PC-9 (cell line): ENCODE measurements around the gene ITGAV. TPM values are rescaled to one million over a fixed set of nuclear protein-coding genes. Genes with fewer than 3 reads are reported as not detected.
A peak's percentile ranks its signal among the peaks of the same experiment; 100 is the strongest.

ENCODE experiments used
- BruUV-seq: library from RNA; stranded (reverse); fragments of 400-500 nt; replicated peaks from 2 replicates; lab custom pipeline; 2021; lab: Mats Ljungman, UMichigan
- CTCF ChIA-PET: fragments of 300-600 bp; sonication (Branson Sonifier 250); formaldehyde crosslinking; loops from one replicate; lab custom pipeline; 2022; ENCODE audit warnings: antibody characterized with exemption; lab: Charles Lee
- POLR2A ChIA-PET: fragments of 300-600 bp; sonication (Branson Sonifier 250); formaldehyde crosslinking; loops from one replicate; lab custom pipeline; 2022; ENCODE audit warnings: antibody characterized with exemption; ENCODE audit not compliant: unreplicated experiment; lab: Charles Lee
- DNase-seq, 2 experiments: peaks; one replicate each; pipeline versions ENCODE4 v3.0.0 to v3.0.0-alpha.2; 2015 to 2022; ENCODE audit warnings: mixed read lengths in 1 of 2
- H2AFZ ChIP-seq: fragments of 200-600 bp; sonication (generic); 2 replicates; pipeline ENCODE4 v1.8.1; 2017; ENCODE audit warnings: antibody characterized with exemption
- H3F3A ChIP-seq: fragments of 200-600 bp; sonication (generic); 2 replicates; pipeline ENCODE4 v1.8.1; 2017; ENCODE audit warnings: antibody characterized with exemption, mild to moderate bottlenecking, low read depth; ENCODE audit not compliant: insufficient read depth
- H3K27ac ChIP-seq: fragments of 200-600 bp; sonication (generic); 2 replicates; pipeline ENCODE4 v1.6.1; 2016; ENCODE audit warnings: mixed run types
- H3K27me3 ChIP-seq: fragments of 200-600 bp; sonication (generic); 2 replicates; pipeline ENCODE4 v1.6.1; 2016; ENCODE audit warnings: low read depth, mixed run types; ENCODE audit not compliant: insufficient read depth
- H3K36me3 ChIP-seq: fragments of 200-600 bp; sonication (generic); 2 replicates; pipeline ENCODE4 v1.6.1; 2016; ENCODE audit warnings: low read depth, mixed run types
- H3K4me1 ChIP-seq: fragments of 200-600 bp; sonication (generic); replicated peaks from 2 replicates; pipeline ENCODE4 v1.6.1; 2016; ENCODE audit warnings: mixed run types; ENCODE audit not compliant: insufficient read depth
- H3K4me2 ChIP-seq: fragments of 200-600 bp; sonication (generic); 2 replicates; pipeline ENCODE4 v1.6.1; 2017; ENCODE audit warnings: mixed run types
- H3K4me3 ChIP-seq: fragments of 200-600 bp; sonication (generic); 2 replicates; pipeline ENCODE4 v1.6.1; 2016; ENCODE audit warnings: mixed run types
- H3K79me2 ChIP-seq: fragments of 200-600 bp; sonication (generic); 2 replicates; pipeline ENCODE4 v1.6.1; 2017; ENCODE audit warnings: low read depth, mixed run types
- H3K9me2 ChIP-seq: fragments of 200-600 bp; sonication (generic); 2 replicates; pipeline ENCODE4 v1.8.1; 2017; ENCODE audit warnings: mild to moderate bottlenecking; ENCODE audit not compliant: insufficient read depth
- H3K9me3 ChIP-seq: fragments of 200-600 bp; sonication (generic); 2 replicates; pipeline ENCODE4 v1.8.1; 2016; ENCODE audit warnings: low read depth; ENCODE audit not compliant: insufficient read depth
- H4K20me1 ChIP-seq: fragments of 200-600 bp; sonication (generic); 2 replicates; pipeline ENCODE4 v1.8.1; 2017; ENCODE audit not compliant: insufficient read depth
- CTCF ChIP-seq: fragments of 200-600 bp; sonication (generic); conservative IDR thresholded peaks from 2 replicates; pipeline ENCODE4 v1.6.1; 2017; ENCODE audit warnings: mixed run types, antibody characterized with exemption, mild to moderate bottlenecking, moderate library complexity
- EZH2 ChIP-seq: fragments of 200-600 bp; sonication (generic); IDR thresholded peaks from 2 replicates; pipeline ENCODE4 v1.8.0; 2017; ENCODE audit warnings: antibody characterized with exemption, low read depth
- intact Hi-C: fragments of 100-400 bp; cut with micrococcal nuclease; formaldehyde crosslinking; loops from one replicate; pipeline ENCODE4 v1.10.0; 2022; ENCODE audit not compliant: unreplicated experiment
- total RNA-seq: library from RNA; stranded (reverse); gene quantifications from 2 replicates; pipeline ENCODE4 v1.2.3, GENCODE V29; 2021

The ITGAV gene
- total RNA-seq, 1 experiment from 2014 or later, result 28.0 TPM

- TF ChIP-seq CTCF (no peak), EZH2 (no peak)
- POLR2A ChIA-PET, result interaction anchor here (0.6 to 1.0 kb wide), 3 partner anchors 20 to 42 kb away, joined by 4 to 7 read pairs (median 4); partner anchors contain the start of gene ITGAV
- Histone ChIP-seq H3F3A (peaks cover 15% of the 10 kb centered on the region; the same call in 1 of the 2 replicates), H3K9me3 (0 out of 2 replicates have a peak, but pooled peaks cover 3% of the 10 kb centered on the region), H3K27me3 (no peaks in the 10 kb centered on the region), H3K36me3 (no peaks in the 10 kb centered on the region), H3K27ac (peak overlapping the region; percentile 75), H2AFZ (no peak overlapping the region), H3K9me2 (no peaks in the 10 kb centered on the region), H3K79me2 (no peaks in the 10 kb centered on the region), H3K4me1 (peaks cover 18% of the 10 kb centered on the region), H4K20me1 (no peaks in the 10 kb centered on the region), H3K4me2 (peak overlapping the region; percentile 53), H3K4me3 (no peak overlapping the region)
- DNase-seq, result peak in 1 of 2 experiments; percentile 70
- intact Hi-C loops, result loop anchor here (10.0 kb wide), 1 partner anchor 975 kb away; no protein-coding TSS in a partner anchor
- no TSS peak for BruUV-seq
- CTCF ChIA-PET, result no interaction called here
These were observed 20.0 kb upstream of the ITGAV start for GRCh38 chr2:186569897-186570296.

- Histone ChIP-seq H3K9me3 (0 out of 2 replicates have a peak, but pooled peaks cover 3% of the 10 kb centered on the region), H3F3A (peaks cover 15% of the 10 kb centered on the region; the same call in 1 of the 2 replicates), H3K27me3 (no peaks in the 10 kb centered on the region), H4K20me1 (no peaks in the 10 kb centered on the region), H3K36me3 (no peaks in the 10 kb centered on the region), H3K27ac (peak overlapping the region; percentile 75), H2AFZ (no peak overlapping the region), H3K9me2 (no peaks in the 10 kb centered on the region), H3K4me3 (no peak overlapping the region), H3K4me2 (peak overlapping the region; percentile 53), H3K79me2 (no peaks in the 10 kb centered on the region), H3K4me1 (peaks cover 23% of the 10 kb centered on the region)
- TF ChIP-seq CTCF (no peak), EZH2 (no peak)
- DNase-seq, result peak; percentile 31 to 85
- POLR2A ChIA-PET, result interaction anchor here (0.7 kb wide), 2 partner anchors 19 to 22 kb away, joined by 4 to 7 read pairs; partner anchors contain the start of gene ITGAV
- no TSS peak for BruUV-seq
- intact Hi-C loops, result loop anchor here (10.0 kb wide), 1 partner anchor 974 kb away; no protein-coding TSS in a partner anchor
- CTCF ChIA-PET, result no interaction called here
These were observed 19.3 kb upstream of the ITGAV start for GRCh38 chr2:186570604-186571003.

GRCh38 chr2:186572705-186573104 lies 17.2 kb upstream of the ITGAV start:
- DNase-seq, result peak; percentile 13 to 37
- Histone ChIP-seq H3K4me1 (peaks cover 27% of the 10 kb centered on the region), H3K79me2 (no peaks in the 10 kb centered on the region), H3K9me2 (no peaks in the 10 kb centered on the region), H3K4me3 (no peak overlapping the region), H4K20me1 (no peaks in the 10 kb centered on the region), H3K27me3 (no peaks in the 10 kb centered on the region), H2AFZ (no peak overlapping the region), H3K36me3 (no peaks in the 10 kb centered on the region), H3K4me2 (no peak overlapping the region), H3K27ac (no peak overlapping the region), H3K9me3 (0 out of 2 replicates have a peak, but pooled peaks cover 2% of the 10 kb centered on the region), H3F3A (peaks cover 15% of the 10 kb centered on the region; the same call in 1 of the 2 replicates)
- intact Hi-C loops, result loop anchor here (10.0 kb wide), 1 partner anchor 972 kb away; no protein-coding TSS in a partner anchor
- TF ChIP-seq CTCF (no peak), EZH2 (no peak)
- POLR2A ChIA-PET, result no interaction called here
- CTCF ChIA-PET, result no interaction called here
- no TSS peak for BruUV-seq
